Activated T-cell treated with anti-CD3 and anti-CD28 coated beads, Interleukin-2, amount 50 U/mL, for 1 hour (primary cell): Measurements from ENCODE around the gene CAPN9.
"Not testable (repeated sequence)": the region's sequence is repeated elsewhere in the genome, so short reads cannot be mapped to it uniquely, and the experiment has no call there.

Experiments
- DNase-seq: peaks from one replicate; pipeline ENCODE4 v3.0.0-alpha.2; 2020

CAPN9 gene

GRCh38 chr1:230749150-230749549, 2.0 kb downstream of the CAPN9 start:
- no peak for DNase-seq

GRCh38 chr1:230749635-230750034, 2.4 kb downstream of the CAPN9 start:
- DNase-seq, result no peak

DNA sequence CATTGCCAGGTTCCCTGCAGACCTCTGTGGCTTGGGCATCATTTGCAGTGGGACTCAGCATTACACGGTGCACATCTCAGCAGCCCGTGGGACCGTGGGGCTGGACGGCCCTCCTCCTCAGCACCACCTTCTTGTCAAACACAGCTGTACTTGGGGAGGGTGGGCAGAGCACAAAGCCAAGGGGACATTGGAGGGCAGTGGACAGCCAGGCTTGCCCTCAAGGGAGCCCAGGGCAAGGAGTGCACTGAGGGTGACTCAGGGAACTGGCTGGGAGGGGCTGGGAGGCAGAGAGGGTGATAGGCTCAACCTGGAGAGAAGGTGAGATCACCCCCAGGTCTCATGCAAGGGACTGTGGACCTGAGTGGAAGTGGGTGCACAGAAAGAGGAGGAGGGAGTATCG, 3.4 kb downstream of the CAPN9 start:
- no peak for DNase-seq

GRCh38 chr1:230750986-230751625, 3.9 kb downstream of the CAPN9 start:
- no peak for DNase-seq

GRCh38 chr1:230752407-230752806, 5.2 kb downstream of the CAPN9 start:
- DNase-seq, result no peak

- DNase-seq, result no peak
Measured at GRCh38 chr1:230753191-230753585, 6.0 kb downstream of the CAPN9 start.

DNA sequence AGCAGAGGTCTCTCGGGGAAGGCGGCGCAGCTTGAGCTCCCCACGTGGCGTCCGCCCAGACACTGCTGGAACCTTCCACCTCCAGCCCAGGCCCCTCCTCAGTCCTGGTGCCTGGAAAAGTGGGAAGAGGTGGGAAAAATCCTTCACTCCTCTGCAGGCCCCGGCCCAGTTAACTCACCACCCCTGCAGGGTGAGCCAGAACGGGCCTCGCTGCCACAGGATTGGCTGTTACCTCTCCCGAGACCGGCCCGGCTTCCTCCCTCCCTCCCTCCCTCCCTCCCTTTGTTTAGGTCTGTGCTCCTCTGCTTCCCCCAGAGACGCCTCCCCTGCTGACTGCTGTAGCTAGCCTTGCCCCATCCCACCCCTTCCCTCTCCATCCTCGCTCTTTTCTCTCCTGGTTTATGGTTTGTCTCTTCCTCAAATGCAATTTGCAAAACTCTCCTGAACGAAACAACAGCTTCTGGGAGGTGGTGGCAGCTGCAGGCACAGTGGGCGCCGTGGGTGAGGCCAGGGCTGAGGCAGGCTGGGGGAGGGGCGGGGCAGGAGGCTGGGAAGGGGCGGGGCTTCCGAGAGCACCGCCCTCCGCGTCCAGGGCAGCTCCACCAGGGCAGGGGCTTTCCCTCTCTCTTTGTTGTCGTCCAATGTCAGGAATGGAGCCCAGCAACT, 6.5 kb downstream of the CAPN9 start:
- DNase-seq, result no peak

GRCh38 chr1:230754796-230755195, 7.6 kb downstream of the CAPN9 start:
- DNase-seq, result no peak

DNA sequence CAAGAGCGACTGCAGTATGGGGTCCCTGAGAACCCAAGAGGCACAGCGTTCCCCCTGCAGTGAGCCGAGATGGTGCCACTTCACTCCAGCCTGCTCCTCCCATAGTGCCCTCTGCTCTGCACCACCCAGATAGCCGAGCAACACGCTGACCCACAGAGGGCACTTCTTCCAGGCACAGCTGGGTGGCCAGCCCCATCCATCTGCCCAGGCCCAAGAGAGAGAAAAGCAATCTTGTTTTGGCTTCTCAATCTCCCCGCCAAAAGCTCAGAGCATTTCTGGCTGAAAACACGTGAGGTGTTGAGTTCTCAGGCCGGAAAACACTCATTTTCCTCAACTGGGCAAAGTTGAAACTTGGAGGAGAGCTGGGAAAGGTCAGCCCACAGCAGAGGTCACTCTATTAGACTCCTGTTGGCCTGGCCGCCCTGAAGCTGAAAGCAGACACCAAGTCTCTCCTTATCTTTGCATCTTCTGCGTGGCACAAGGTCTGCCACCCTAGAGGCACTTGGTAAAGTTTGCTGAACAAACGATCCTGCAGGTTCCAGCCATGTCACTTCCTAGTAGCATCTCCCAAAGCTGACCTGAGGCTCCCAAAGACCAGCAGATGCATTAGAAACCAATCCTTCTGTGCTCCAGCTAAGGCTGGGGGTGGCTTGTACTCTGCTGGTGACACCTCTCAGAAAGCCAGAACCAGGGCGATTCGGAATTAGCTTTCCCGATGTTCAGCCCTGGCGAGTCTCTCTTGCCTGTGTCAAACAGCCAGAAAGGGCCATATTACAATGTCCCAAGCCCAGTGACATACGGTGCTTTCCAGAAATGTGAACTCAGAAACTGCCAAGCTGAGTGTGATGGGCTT, 10.9 kb downstream of the CAPN9 start:
- DNase-seq, result no peak

DNA sequence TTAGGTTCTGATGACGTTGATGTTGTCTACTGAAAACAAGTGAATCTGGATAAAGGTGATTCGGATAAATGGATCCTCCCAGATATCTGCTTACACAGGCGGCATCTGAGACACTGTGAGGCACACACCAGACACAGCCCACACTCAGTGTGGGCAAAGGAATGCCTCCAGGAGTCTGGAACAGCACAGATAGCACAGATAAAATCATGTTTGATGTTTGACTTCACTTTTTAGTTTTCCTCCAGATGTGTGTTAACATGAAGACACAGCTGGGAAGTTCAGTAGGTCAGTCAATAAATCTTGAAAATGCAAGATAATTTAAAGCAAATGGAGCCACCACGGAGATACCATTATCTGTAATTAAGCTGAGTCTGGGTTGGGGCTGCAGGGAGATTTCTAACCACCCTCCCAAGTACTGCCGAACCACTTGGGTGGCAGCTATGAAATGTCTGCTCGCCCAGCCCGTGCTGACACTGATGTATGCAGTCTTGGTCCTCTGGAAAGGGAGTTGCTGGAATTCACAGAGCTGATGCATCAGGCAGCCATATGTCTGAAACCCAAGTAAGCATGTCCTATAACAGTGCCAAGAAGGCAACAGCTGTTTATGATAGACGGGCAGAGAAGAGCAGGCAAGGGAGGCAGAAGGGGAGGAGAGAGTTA, 11.7 kb downstream of the CAPN9 start:
- no peak for DNase-seq

DNA sequence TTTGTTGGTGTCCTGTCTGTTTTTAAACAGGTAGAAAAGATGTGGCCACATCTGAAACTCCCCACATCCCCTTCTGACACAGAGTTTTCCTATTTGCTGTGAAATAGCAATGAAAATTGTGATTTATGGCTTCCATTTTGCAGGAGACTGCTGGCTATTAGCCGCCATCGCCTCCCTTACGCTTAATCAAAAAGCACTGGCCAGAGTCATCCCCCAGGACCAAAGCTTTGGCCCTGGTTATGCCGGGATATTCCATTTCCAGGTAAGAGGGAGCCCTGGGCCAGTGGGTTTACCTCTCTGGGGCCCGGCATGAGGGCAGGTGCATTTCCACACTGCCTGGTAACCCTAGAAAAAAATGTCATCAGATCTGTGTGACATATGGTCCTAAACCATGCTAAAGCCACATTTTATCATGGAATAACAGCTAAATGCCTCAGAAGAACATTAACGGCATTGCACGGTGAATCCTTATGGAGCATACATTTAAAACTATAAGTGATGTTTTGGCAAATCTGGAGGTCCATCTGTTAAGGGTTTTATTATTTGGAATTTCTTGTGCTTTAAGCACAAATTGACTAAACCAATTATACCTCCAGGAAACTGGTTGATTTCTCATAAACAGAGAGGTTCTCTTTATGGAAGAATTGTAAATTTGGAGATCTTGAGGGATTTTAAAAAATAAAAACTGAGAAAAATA, 12.3 kb downstream of the CAPN9 start:
- DNase-seq, result no peak

- no peak for DNase-seq
Measured at GRCh38 chr1:230760360-230760827, 13.2 kb downstream of the CAPN9 start.

GRCh38 chr1:230761443-230762167, 14.4 kb downstream of the CAPN9 start:
- DNase-seq, result no peak

- DNase-seq, result no peak
Measured at GRCh38 chr1:230763927-230764591, 16.9 kb downstream of the CAPN9 start.

GRCh38 chr1:230766318-230766717, 19.1 kb downstream of the CAPN9 start:
- no peak for DNase-seq

DNA sequence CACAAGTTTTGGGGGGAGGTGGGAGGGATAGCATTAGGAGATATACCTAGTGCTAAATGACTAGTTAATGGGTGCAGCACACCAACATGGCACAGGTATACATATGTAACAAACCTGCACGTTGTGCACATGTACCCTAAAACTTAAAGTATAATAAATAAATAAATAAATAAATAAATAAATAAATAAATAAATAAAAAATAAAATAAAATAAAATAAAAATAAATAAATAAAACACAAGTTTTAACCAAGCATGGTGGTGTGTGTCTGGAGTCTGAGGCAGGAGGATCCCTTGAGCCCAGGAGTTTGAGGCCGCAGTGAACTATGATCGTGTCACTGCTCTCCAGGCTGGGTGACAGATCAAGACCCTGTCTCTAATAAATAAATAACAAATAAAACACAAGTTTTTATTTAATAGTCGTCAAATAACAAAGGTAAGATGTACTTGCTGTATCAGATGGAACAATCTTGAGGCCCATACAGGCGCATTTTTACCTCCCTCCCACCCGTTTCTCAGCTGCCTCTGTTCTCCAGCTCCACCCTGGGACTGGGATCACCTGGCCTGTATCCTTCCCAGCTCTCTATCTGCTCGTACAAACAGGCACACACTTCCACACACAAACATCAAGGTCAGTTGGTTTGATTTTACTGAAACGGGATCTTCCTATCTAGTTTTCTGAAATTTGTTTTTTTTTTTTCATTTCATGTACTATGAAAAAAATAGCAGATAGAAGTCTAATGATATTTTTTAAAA, 20.8 kb downstream of the CAPN9 start:
- DNase-seq, result not testable (repeated sequence)

DNA sequence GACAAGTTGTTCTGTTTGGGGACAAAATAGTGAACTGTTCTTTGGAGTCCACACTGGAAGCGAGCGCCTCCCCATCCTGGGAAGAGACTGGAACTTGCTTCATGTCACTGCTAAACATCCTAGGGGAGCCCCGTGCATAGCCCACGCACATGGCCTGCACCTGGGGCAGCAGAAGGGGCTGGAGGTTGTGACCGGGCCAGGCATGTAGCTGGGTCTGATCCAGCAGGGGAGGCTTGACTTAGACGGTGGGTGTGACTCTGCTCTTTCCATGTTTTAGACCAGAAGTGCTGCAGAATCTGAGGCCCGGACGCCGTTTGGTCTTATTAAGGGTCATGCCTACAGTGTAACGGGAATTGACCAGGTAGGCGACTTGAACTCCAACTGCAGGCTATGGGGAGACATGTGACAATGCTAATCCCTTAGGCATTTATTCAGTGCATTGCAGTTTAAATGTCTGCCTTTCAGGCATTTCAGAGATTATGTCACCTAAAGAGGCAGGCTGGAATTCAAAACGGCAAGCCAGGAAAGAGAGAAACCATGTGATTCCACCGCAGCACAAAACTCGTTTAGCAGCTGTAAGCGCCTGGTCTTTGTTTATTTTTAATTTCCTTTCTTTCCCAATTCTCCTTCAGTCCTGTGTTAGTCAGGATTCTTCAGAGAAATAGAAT, 21.8 kb downstream of the CAPN9 start:
- DNase-seq, result no peak

GRCh38 chr1:230770317-230770716, 23.1 kb downstream of the CAPN9 start:
- no peak for DNase-seq

GRCh38 chr1:230771773-230772354, 24.7 kb downstream of the CAPN9 start:
- no peak for DNase-seq
